HEK293 (cell line): Measurements from ENCODE around the gene UROC1.

ENCODE experiments used
- CTCF ChIA-PET: fragments of 350-600 bp; formaldehyde crosslinking; extraction: SDS; loops from one replicate; lab custom pipeline; 2021; ENCODE audit warnings: antibody characterized with exemption; lab: Yijun Ruan, JAX
- POLR2A ChIA-PET: fragments of 300-600 bp; formaldehyde crosslinking; extraction: SDS; loops from one replicate; lab custom pipeline; 2020; ENCODE audit warnings: antibody characterized with exemption, inconsistent platforms; lab: Yijun Ruan, JAX
- H3K27ac ChIP-seq: fragments of 200-500 bp; sonication (Bioruptor generic); 2 replicates; pipeline ENCODE4 v1.5.1; 2014; ENCODE audit warnings: low read depth, low read length, control low read depth, inconsistent platforms; ENCODE audit errors: extremely low read depth
- H3K36me3 ChIP-seq, 2 experiments: fragments of 200-500 bp in 1 of 2; sonication (Bioruptor generic) in 1 of 2; 1 replicate in 1 of 2; 2 replicates in 1 of 2; pipeline ENCODE4 v1.5.1; 2014 to 2017; ENCODE audit warnings: inconsistent platforms in 2 of 2, low read length in 2 of 2; ENCODE audit not compliant: control insufficient read depth in 2 of 2, insufficient read depth in 1 of 2
- H3K4me1 ChIP-seq: fragments of 200-500 bp; sonication (Bioruptor generic); 2 replicates; pipeline ENCODE4 v1.5.1; 2014; ENCODE audit warnings: mild to moderate bottlenecking, low read length, inconsistent platforms; ENCODE audit not compliant: control insufficient read depth, insufficient read depth
- H3K4me3 ChIP-seq: 2 replicates; pipeline ENCODE4 v1.5.1; 2011; ENCODE audit warnings: low read depth, mild to moderate bottlenecking, control low read depth, low read length, moderate library complexity
- H3K9me3 ChIP-seq: fragments of 200-500 bp; sonication (Bioruptor generic); 2 replicates; pipeline ENCODE4 v1.5.1; 2014; ENCODE audit warnings: low read depth, low read length, inconsistent platforms; ENCODE audit not compliant: control insufficient read depth, insufficient read depth
- GLI4 ChIP-seq: fragments of 450-650 bp; formaldehyde crosslinking; IDR thresholded peaks from 2 replicates; pipeline ENCODE4 v1.5.1; 2016; ENCODE audit warnings: missing biosample characterization, missing genetic modification characterization
- HOXA7 ChIP-seq: sonication (generic); formaldehyde crosslinking; IDR thresholded peaks from 2 replicates; pipeline ENCODE4 v1.8.1; 2022; ENCODE audit warnings: missing genetic modification reagents, borderline replicate concordance
- KLF9 ChIP-seq: fragments of 450-650 bp; formaldehyde crosslinking; IDR thresholded peaks from 2 replicates; pipeline ENCODE4 v1.5.1; 2016; ENCODE audit warnings: missing biosample characterization, missing genetic modification characterization, low read depth
- MZF1 ChIP-seq: fragments of 450-650 bp; formaldehyde crosslinking; IDR thresholded peaks from 2 replicates; pipeline ENCODE4 v1.5.1; 2017; ENCODE audit warnings: missing biosample characterization, missing genetic modification characterization, borderline replicate concordance
- SCRT2 ChIP-seq: fragments of 450-650 bp; formaldehyde crosslinking; IDR thresholded peaks from 2 replicates; pipeline ENCODE4 v1.5.1; 2016; ENCODE audit warnings: missing biosample characterization, missing genetic modification characterization
- SETDB1 ChIP-seq: IDR thresholded peaks from one replicate; pipeline ENCODE4 v1.6.1; 2017; ENCODE audit warnings: mild to moderate bottlenecking, low read length, moderate library complexity, mixed read lengths; ENCODE audit not compliant: insufficient read length
- YY2 ChIP-seq: fragments of 450-650 bp; formaldehyde crosslinking; IDR thresholded peaks from 2 replicates; pipeline ENCODE4 v1.5.1; 2016; ENCODE audit warnings: missing biosample characterization, missing genetic modification characterization
- ZBTB21 ChIP-seq: fragments of 450-650 bp; formaldehyde crosslinking; IDR thresholded peaks from 2 replicates; pipeline ENCODE4 v1.5.1; 2017; ENCODE audit warnings: missing biosample characterization, missing genetic modification characterization
- ZNF202 ChIP-seq: fragments of 450-650 bp; formaldehyde crosslinking; IDR thresholded peaks from 2 replicates; pipeline ENCODE4 v1.5.1; 2016; ENCODE audit warnings: missing biosample characterization, missing genetic modification characterization, borderline replicate concordance
- ZNF23 ChIP-seq: fragments of 450-650 bp; formaldehyde crosslinking; IDR thresholded peaks from 2 replicates; pipeline ENCODE4 v1.5.1; 2016; ENCODE audit warnings: missing biosample characterization, missing genetic modification characterization, borderline replicate concordance
- ZNF24 ChIP-seq: fragments of 450-650 bp; formaldehyde crosslinking; IDR thresholded peaks from 2 replicates; pipeline ENCODE4 v1.5.1; 2016; ENCODE audit warnings: missing biosample characterization, missing genetic modification characterization
- ZNF311 ChIP-seq: fragments of 450-650 bp; formaldehyde crosslinking; IDR thresholded peaks from 2 replicates; pipeline ENCODE4 v1.5.1; 2017; ENCODE audit warnings: missing biosample characterization, missing genetic modification characterization, borderline replicate concordance
- ZNF473 ChIP-seq: fragments of 450-650 bp; formaldehyde crosslinking; IDR thresholded peaks from 2 replicates; pipeline ENCODE4 v1.5.1; 2017; ENCODE audit warnings: missing biosample characterization, missing genetic modification characterization
- ZNF530 ChIP-seq: fragments of 450-650 bp; formaldehyde crosslinking; IDR thresholded peaks from 2 replicates; pipeline ENCODE4 v1.5.1; 2016; ENCODE audit warnings: low read depth, missing biosample characterization, missing genetic modification characterization
- ZNF664 ChIP-seq: fragments of 450-650 bp; formaldehyde crosslinking; IDR thresholded peaks from 2 replicates; pipeline ENCODE4 v1.5.1; 2016; ENCODE audit warnings: missing biosample characterization, missing genetic modification characterization
- ZNF776 ChIP-seq: fragments of 450-650 bp; formaldehyde crosslinking; IDR thresholded peaks from 2 replicates; pipeline ENCODE4 v1.5.0; 2017; ENCODE audit warnings: missing biosample characterization, missing genetic modification characterization, borderline replicate concordance
- ZSCAN23 ChIP-seq: fragments of 450-650 bp; formaldehyde crosslinking; IDR thresholded peaks from 2 replicates; pipeline ENCODE4 v1.5.1; 2016; ENCODE audit warnings: missing biosample characterization, missing genetic modification characterization
- TF ChIP-seq, protein P1 (sequence below): fragments of 450-650 bp; formaldehyde crosslinking; IDR thresholded peaks from 2 replicates; pipeline ENCODE4 v1.5.1; 2016; ENCODE audit warnings: missing biosample characterization, missing genetic modification characterization
- TF ChIP-seq, protein P2 (sequence below): fragments of 450-650 bp; formaldehyde crosslinking; IDR thresholded peaks from 2 replicates; pipeline ENCODE4 v1.5.1; 2016; ENCODE audit warnings: missing biosample characterization, missing genetic modification characterization
- TF ChIP-seq, protein P3 (sequence below): fragments of 450-650 bp; formaldehyde crosslinking; IDR thresholded peaks from 2 replicates; pipeline ENCODE4 v1.5.1; 2017; ENCODE audit warnings: missing biosample characterization, missing genetic modification characterization
- TF ChIP-seq, protein P4 (sequence below): IDR thresholded peaks from 2 replicates; pipeline ENCODE4 v1.6.1; 2011; ENCODE audit warnings: mild to moderate bottlenecking, low read depth, low read length, borderline replicate concordance
- TF ChIP-seq, protein P5 (sequence below): fragments of 450-650 bp; formaldehyde crosslinking; IDR thresholded peaks from 2 replicates; pipeline ENCODE4 v1.5.1; 2017; ENCODE audit warnings: missing biosample characterization, mild to moderate bottlenecking, missing genetic modification characterization, moderate library complexity
- TF ChIP-seq, protein P6 (sequence below): fragments of 450-650 bp; formaldehyde crosslinking; IDR thresholded peaks from 2 replicates; pipeline ENCODE4 v1.5.0; 2017; ENCODE audit warnings: missing biosample characterization, missing genetic modification characterization, borderline replicate concordance
- TF ChIP-seq, protein P7 (sequence below): fragments of 450-650 bp; formaldehyde crosslinking; IDR thresholded peaks from 2 replicates; pipeline ENCODE4 v1.5.1; 2017; ENCODE audit warnings: missing biosample characterization, missing genetic modification characterization

UROC1 gene

DNA sequence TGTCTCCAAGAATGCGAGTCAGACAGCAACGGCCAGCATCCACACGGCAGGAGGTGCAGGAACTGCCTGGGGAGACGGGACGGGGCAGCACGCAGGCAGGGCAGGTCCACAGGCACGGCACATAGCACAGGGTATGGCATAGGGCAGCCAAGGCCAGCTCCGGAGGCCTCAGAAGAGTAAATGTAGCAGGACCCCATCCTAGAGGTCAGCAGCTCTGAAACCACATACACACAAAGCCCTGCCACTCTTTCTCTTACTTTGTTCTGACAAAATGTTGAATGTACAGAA, 68.7 kb downstream of the UROC1 start:
- Histone ChIP-seq H3K9me3 (no peaks in the 10 kb centered on the region), H3K27ac (no peak overlapping the region), H3K4me1 (no peaks in the 10 kb centered on the region), H3K36me3 (peaks cover 5 to 77% of the 10 kb centered on the region in 2 experiments; a peak in 2 of 3 replicates)
- CTCF ChIA-PET = interaction anchor here (0.6 kb wide), 1 partner anchor 755 kb away, joined by 6 read pairs; no protein-coding TSS in a partner anchor
- no peak for TF ChIP-seq HOXA7
- TF ChIP-seq ZNF776 (tag by site-specific recombination) = no peak
- no peak for TF ChIP-seq SETDB1
- TF ChIP-seq GLI4 (tag by site-specific recombination) = no peak
- TF ChIP-seq ZNF473 (tag by site-specific recombination) = no peak
- no peak for TF ChIP-seq KLF9 (tag by site-specific recombination)
- TF ChIP-seq, protein P1, sequence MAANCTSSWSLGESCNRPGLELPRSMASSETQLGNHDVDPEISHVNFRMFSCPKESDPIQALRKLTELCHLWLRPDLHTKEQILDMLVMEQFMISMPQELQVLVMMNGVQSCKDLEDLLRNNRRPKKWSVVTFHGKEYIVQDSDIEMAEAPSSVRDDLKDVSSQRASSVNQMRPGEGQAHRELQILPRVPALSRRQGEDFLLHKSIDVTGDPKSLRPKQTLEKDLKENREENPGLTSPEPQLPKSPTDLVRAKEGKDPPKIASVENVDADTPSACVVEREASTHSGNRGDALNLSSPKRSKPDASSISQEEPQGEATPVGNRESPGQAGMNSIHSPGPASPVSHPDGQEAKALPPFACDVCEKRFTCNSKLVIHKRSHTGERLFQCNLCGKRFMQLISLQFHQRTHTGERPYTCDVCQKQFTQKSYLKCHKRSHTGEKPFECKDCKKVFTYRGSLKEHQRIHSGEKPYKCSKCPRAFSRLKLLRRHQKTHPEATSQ = no peak
- TF ChIP-seq ZNF530 (tag by site-specific recombination) = no peak
- TF ChIP-seq YY2 = no peak
- TF ChIP-seq, protein P2, sequence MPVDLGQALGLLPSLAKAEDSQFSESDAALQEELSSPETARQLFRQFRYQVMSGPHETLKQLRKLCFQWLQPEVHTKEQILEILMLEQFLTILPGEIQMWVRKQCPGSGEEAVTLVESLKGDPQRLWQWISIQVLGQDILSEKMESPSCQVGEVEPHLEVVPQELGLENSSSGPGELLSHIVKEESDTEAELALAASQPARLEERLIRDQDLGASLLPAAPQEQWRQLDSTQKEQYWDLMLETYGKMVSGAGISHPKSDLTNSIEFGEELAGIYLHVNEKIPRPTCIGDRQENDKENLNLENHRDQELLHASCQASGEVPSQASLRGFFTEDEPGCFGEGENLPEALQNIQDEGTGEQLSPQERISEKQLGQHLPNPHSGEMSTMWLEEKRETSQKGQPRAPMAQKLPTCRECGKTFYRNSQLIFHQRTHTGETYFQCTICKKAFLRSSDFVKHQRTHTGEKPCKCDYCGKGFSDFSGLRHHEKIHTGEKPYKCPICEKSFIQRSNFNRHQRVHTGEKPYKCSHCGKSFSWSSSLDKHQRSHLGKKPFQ = no peak
- no peak for TF ChIP-seq ZBTB21
- no peak for TF ChIP-seq ZNF24
- TF ChIP-seq, protein P3, sequence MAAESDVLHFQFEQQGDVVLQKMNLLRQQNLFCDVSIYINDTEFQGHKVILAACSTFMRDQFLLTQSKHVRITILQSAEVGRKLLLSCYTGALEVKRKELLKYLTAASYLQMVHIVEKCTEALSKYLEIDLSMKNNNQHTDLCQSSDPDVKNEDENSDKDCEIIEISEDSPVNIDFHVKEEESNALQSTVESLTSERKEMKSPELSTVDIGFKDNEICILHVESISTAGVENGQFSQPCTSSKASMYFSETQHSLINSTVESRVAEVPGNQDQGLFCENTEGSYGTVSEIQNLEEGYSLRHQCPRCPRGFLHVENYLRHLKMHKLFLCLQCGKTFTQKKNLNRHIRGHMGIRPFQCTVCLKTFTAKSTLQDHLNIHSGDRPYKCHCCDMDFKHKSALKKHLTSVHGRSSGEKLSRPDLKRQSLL (tag by site-specific recombination) = no peak
- TF ChIP-seq, all 188 proteins: peak for 0
- H3K4me3 ChIP-seq = no peak overlapping the region
- POLR2A ChIA-PET = no interaction called here

DNA sequence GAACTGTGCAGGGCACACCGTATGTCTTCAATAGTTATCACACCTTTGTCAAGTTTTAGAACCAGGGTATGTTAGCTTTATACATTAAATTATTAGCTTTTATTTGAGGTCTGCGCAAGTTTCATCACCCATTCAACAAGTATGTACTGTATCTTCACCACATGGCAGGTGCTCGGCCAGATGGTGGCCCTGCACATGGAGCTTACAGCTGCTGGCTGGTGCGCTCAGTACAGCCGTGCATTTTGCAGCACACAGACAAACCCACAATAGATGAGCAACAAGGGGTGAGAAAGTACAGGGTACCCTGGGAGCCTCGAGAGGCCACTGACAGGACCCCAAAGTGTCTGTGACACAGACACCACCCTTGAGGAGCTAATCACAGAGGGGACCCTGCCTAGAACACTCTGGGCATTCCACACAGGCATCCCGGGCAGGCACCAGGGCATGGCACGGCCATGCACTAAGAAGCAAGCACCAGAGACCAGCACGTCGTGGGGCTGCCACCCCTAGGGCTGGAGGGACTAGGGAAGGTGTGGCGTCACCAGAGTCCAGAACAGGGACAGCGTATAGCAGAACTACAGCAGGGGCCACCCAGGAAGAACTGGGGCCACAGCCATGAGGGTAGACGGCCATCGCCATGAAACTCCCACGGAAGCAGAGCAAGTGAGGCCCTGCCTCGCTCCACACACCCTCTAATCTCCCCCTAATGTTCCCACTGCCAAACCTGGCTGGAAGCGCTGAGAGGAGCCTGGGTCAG, 69.3 kb downstream of the UROC1 start:
- H3K4me1 ChIP-seq = no peaks in the 10 kb centered on the region
- H3K9me3 ChIP-seq = no peaks in the 10 kb centered on the region
- H3K4me3 ChIP-seq = no peak overlapping the region
- CTCF ChIA-PET = interaction anchor here (0.6 to 1.2 kb wide), 2 partner anchors 191 to 755 kb away, joined by 3 to 6 read pairs; no protein-coding TSS in a partner anchor
- no peak overlapping the region for H3K27ac ChIP-seq
- POLR2A ChIA-PET = no interaction called here
- peaks cover 5 to 73% of the 10 kb centered on the region in 2 experiments; a peak in 2 of 3 replicates for H3K36me3 ChIP-seq
- TF ChIP-seq ZNF202 = no peak
- TF ChIP-seq ZNF311 (tag by site-specific recombination) = no peak
- no peak for TF ChIP-seq ZNF530 (tag by site-specific recombination)
- no peak for TF ChIP-seq ZNF23 (tag by site-specific recombination)
- TF ChIP-seq, protein P4, sequence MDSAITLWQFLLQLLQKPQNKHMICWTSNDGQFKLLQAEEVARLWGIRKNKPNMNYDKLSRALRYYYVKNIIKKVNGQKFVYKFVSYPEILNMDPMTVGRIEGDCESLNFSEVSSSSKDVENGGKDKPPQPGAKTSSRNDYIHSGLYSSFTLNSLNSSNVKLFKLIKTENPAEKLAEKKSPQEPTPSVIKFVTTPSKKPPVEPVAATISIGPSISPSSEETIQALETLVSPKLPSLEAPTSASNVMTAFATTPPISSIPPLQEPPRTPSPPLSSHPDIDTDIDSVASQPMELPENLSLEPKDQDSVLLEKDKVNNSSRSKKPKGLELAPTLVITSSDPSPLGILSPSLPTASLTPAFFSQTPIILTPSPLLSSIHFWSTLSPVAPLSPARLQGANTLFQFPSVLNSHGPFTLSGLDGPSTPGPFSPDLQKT = no peak
- TF ChIP-seq, protein P5, sequence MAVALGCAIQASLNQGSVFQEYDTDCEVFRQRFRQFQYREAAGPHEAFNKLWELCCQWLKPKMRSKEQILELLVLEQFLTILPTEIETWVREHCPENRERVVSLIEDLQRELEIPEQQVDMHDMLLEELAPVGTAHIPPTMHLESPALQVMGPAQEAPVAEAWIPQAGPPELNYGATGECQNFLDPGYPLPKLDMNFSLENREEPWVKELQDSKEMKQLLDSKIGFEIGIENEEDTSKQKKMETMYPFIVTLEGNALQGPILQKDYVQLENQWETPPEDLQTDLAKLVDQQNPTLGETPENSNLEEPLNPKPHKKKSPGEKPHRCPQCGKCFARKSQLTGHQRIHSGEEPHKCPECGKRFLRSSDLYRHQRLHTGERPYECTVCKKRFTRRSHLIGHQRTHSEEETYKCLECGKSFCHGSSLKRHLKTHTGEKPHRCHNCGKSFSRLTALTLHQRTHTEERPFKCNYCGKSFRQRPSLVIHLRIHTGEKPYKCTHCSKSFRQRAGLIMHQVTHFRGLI (tag by site-specific recombination) = no peak
- TF ChIP-seq ZNF664 (tag by site-specific recombination) = no peak
- TF ChIP-seq, protein P6, sequence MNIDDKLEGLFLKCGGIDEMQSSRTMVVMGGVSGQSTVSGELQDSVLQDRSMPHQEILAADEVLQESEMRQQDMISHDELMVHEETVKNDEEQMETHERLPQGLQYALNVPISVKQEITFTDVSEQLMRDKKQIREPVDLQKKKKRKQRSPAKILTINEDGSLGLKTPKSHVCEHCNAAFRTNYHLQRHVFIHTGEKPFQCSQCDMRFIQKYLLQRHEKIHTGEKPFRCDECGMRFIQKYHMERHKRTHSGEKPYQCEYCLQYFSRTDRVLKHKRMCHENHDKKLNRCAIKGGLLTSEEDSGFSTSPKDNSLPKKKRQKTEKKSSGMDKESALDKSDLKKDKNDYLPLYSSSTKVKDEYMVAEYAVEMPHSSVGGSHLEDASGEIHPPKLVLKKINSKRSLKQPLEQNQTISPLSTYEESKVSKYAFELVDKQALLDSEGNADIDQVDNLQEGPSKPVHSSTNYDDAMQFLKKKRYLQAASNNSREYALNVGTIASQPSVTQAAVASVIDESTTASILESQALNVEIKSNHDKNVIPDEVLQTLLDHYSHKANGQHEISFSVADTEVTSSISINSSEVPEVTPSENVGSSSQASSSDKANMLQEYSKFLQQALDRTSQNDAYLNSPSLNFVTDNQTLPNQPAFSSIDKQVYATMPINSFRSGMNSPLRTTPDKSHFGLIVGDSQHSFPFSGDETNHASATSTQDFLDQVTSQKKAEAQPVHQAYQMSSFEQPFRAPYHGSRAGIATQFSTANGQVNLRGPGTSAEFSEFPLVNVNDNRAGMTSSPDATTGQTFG = no peak
- no peak for TF ChIP-seq ZSCAN23 (tag by site-specific recombination)
- no peak for TF ChIP-seq MZF1 (tag by site-specific recombination)
- TF ChIP-seq SCRT2 (tag by site-specific recombination) = no peak
- TF ChIP-seq, protein P7, sequence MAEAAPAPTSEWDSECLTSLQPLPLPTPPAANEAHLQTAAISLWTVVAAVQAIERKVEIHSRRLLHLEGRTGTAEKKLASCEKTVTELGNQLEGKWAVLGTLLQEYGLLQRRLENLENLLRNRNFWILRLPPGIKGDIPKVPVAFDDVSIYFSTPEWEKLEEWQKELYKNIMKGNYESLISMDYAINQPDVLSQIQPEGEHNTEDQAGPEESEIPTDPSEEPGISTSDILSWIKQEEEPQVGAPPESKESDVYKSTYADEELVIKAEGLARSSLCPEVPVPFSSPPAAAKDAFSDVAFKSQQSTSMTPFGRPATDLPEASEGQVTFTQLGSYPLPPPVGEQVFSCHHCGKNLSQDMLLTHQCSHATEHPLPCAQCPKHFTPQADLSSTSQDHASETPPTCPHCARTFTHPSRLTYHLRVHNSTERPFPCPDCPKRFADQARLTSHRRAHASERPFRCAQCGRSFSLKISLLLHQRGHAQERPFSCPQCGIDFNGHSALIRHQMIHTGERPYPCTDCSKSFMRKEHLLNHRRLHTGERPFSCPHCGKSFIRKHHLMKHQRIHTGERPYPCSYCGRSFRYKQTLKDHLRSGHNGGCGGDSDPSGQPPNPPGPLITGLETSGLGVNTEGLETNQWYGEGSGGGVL (tag by site-specific recombination) = no peak
